Breast epithelium (tissue), 4 donors: ENCODE measurements around the gene TADA2A. TPM values are rescaled to one million over a fixed set of nuclear protein-coding genes. Genes with fewer than 3 reads are reported as not detected.

Source experiments
- DNase-seq, 2 donors: peaks; one replicate each; pipeline ENCODE4 v3.0.0-alpha.2; 2019; ENCODE audit warnings: low spot score in 2 of 2
- H3K27ac ChIP-seq, 2 donors: fragments of 200-600 bp; sonication (generic) in 1 of 2; one replicate each; pipeline ENCODE4 v1.5.1; 2016 to 2019; ENCODE audit warnings: mild to moderate bottlenecking in 1 of 2
- H3K27me3 ChIP-seq, 2 donors: fragments of 200-600 bp; sonication (generic) in 1 of 2; one replicate each; pipeline versions ENCODE4 v1.5.1 to v1.6.0; 2017 to 2019; ENCODE audit warnings: control low read depth in 1 of 2, mild to moderate bottlenecking in 1 of 2
- H3K36me3 ChIP-seq: fragments of 200-600 bp; one replicate; pipeline ENCODE4 v1.5.1; 2019
- H3K4me1 ChIP-seq, 2 donors: fragments of 200-600 bp; sonication (generic); one replicate each; pipeline ENCODE4 v1.5.1; 2016 to 2019; ENCODE audit warnings: control low read depth in 1 of 2
- H3K4me3 ChIP-seq, 3 donors: fragments of 200-600 bp; sonication (generic); 1 replicate in 2 of 3; 2 replicates in 1 of 3; pipeline ENCODE4 v1.5.1; 2016 to 2019; ENCODE audit warnings: mild to moderate bottlenecking in 3 of 3, moderate library complexity in 2 of 3
- H3K9me3 ChIP-seq, 2 donors: fragments of 200-600 bp; sonication (generic) in 1 of 2; one replicate each; pipeline ENCODE4 v1.5.1; 2016 to 2019; ENCODE audit warnings: control low read depth in 1 of 2
- POLR2A ChIP-seq: fragments of 450-650 bp; IDR thresholded peaks from one replicate; pipeline ENCODE4 v1.6.1; 2016; ENCODE audit warnings: antibody characterized with exemption, mild to moderate bottlenecking, moderate library complexity
- POLR2AphosphoS5 ChIP-seq, 3 donors: sonication (generic); formaldehyde crosslinking; IDR thresholded peaks; one replicate each; pipeline ENCODE4 v1.6.1; 2017; ENCODE audit warnings: antibody characterized with exemption in 3 of 3
- intact Hi-C: fragments of 100-400 bp; cut with DNase I; formaldehyde crosslinking; loops from one replicate; pipeline ENCODE4 v1.15.1; 2023; ENCODE audit warnings: low total_unique reads
- total RNA-seq, 3 donors: library from RNA; depleted of rRNA; stranded (reverse); fragments of >200 nt; gene quantifications; one replicate each; pipeline ENCODE4 v1.1.0, GENCODE V29; 2016
- TF ChIP-seq, protein P1 (sequence below), 3 donors: fragments of 450-650 bp; IDR thresholded peaks; one replicate each; pipeline ENCODE4 v1.5.1; 2016 to 2017; ENCODE audit warnings: antibody characterized with exemption in 3 of 3, mild to moderate bottlenecking in 3 of 3, moderate library complexity in 3 of 3

The TADA2A gene
- total RNA-seq, 3 donors from 2014 or later = 14.7 to 36.1 (median 26.3) TPM

DNA sequence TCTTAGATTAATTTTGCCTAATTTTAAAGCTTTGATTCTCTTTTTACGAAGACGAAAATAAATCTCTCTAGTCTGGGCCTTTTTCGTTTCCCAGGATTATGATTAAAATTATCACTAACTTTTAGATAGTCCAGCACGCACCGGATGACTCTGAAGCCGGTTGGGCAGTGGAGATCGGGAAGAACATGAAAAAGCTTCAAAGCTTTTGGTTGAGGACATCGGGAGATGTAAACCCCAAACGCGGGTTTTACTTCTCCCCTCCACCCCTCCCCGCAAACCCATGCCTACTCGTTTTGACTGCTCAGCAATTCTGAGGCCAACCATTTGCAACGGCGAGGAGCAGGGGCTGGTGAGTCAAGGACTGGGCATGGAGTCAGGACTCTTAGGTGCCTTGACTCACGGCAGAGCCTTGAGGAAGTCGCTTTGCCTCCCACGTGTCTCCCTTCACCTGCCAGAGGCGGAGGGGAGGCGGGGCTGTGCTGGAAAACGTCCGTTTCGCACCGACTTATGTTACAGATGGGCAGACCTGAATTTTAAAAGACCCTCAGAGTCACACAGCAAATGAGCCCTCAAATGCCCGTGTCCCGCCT, 82.0 kb downstream of the TADA2A start:
- Histone ChIP-seq H3K36me3 (no peaks in the 10 kb centered on the region), H3K4me1 (no peaks in the 10 kb centered on the region), H3K9me3 (no peaks in the 10 kb centered on the region), H3K4me3 (peak overlapping the region; percentile 83 to 90 (median 88)), H3K27me3 (no peaks in the 10 kb centered on the region), H3K27ac (peak overlapping the region; percentile 97 to 98)
- intact Hi-C loops = loop anchor here (5.0 kb wide), 1 partner anchor 76 kb away; no protein-coding TSS in a partner anchor
- TF ChIP-seq POLR2AphosphoS5 (IDR thresholded peaks at IDR 0.05) = peak in 2 of 3 donors; percentile 63 to 73
- TF ChIP-seq, protein P1, sequence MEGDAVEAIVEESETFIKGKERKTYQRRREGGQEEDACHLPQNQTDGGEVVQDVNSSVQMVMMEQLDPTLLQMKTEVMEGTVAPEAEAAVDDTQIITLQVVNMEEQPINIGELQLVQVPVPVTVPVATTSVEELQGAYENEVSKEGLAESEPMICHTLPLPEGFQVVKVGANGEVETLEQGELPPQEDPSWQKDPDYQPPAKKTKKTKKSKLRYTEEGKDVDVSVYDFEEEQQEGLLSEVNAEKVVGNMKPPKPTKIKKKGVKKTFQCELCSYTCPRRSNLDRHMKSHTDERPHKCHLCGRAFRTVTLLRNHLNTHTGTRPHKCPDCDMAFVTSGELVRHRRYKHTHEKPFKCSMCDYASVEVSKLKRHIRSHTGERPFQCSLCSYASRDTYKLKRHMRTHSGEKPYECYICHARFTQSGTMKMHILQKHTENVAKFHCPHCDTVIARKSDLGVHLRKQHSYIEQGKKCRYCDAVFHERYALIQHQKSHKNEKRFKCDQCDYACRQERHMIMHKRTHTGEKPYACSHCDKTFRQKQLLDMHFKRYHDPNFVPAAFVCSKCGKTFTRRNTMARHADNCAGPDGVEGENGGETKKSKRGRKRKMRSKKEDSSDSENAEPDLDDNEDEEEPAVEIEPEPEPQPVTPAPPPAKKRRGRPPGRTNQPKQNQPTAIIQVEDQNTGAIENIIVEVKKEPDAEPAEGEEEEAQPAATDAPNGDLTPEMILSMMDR (IDR thresholded peaks at IDR 0.05) = no peak
- no peak for TF ChIP-seq POLR2A
- peak; percentile 83 to 91 for DNase-seq

- no peaks in the 10 kb centered on the region for H3K4me1 ChIP-seq
- intact Hi-C loops = loop anchor here (5.0 kb wide), 1 partner anchor 77 kb away; no protein-coding TSS in a partner anchor
- H3K9me3 ChIP-seq = no peaks in the 10 kb centered on the region
- peak; percentile 16 for TF ChIP-seq POLR2A
- TF ChIP-seq, protein P1 (IDR thresholded peaks at IDR 0.05) = no peak
- TF ChIP-seq POLR2AphosphoS5 (IDR thresholded peaks at IDR 0.05) = peak in 1 of 3 donors; percentile 81
- H3K36me3 ChIP-seq = no peaks in the 10 kb centered on the region
- H3K4me3 ChIP-seq = peak within 1 kb of the TSS; percentile 83 to 90 (median 88)
- DNase-seq = peak; percentile 65 to 74
- no peaks in the 10 kb centered on the region for H3K27me3 ChIP-seq
- H3K27ac ChIP-seq = peak within 1 kb of the TSS; percentile 97 to 98
Observed at GRCh38 chr17:37489197-37490001, 82.7 kb downstream of the TADA2A start, which contains the start of gene DUSP14. TSS of gene DUSP14 (plus strand) at chr17:37489891. CDS start at chr17:37512273, 22,382 bp downstream.

GRCh38 chr17:37490022-37490587, 83.4 kb downstream of the TADA2A start:
- intact Hi-C loops = no loop called here

DNA sequence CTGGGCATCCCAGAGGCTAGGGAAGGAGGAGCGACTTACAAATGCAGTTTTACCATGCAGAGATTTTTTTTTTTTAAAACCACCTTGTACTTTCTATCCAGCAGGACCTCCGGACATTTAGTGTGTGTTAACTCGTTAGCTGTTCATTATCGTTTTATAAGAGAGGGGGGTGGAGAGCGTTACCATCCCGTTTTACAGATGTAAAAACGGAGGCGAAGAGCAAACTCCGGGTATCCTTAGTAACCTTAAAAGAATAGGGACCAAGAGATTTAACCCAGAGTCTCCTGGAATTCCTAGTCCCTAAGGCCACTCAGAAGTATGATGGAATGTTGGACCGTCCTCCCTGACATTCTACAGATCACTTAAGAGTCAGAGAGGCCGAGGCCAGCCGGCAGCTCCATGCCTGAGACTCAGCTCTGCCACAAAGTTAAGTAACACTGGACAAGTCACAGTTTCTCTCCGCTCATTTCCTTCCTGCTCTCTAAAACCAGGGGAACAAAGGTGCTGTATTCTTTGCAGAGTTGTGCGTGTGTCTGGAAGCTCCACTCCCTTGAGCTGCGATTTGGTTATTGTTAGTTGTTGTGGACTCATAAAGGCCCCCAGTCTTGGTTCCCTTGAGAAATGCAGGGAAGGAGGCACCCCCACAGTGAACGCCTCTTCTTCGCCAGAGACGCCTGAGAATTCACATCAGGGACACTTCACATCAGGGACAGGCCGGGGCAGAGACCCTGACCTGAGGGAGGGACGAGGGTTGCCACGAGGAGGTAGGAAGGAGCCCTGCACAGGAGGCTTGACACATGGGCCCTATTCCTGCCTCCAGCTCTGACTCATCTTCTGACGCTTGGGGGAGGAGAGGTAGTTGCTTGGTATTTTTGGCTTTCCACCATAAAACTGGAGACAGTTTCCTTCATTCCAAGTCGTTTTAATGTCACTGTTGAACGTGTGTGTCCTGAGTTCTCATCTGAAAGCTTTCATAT, 84.2 kb downstream of the TADA2A start:
- H3K36me3 ChIP-seq = no peaks in the 10 kb centered on the region
- peak overlapping the region; percentile 83 to 90 (median 88) for H3K4me3 ChIP-seq
- H3K27me3 ChIP-seq = no peaks in the 10 kb centered on the region
- intact Hi-C loops = no loop called here
- no peaks in the 10 kb centered on the region for H3K4me1 ChIP-seq
- DNase-seq = peak in 1 of 2 donors; percentile 75
- peak overlapping the region; percentile 97 to 98 for H3K27ac ChIP-seq
- TF ChIP-seq POLR2AphosphoS5 (IDR thresholded peaks at IDR 0.05) (peak in 2 of 3 donors; percentile 23 to 65), POLR2A (no peak)
- TF ChIP-seq, protein P1 (IDR thresholded peaks at IDR 0.05) = no peak
- no peaks in the 10 kb centered on the region for H3K9me3 ChIP-seq

More at GRCh38 chr17:37490022-37490587, 83.4 kb downstream of the TADA2A start:
- H3K4me1 ChIP-seq = no peaks in the 10 kb centered on the region
- H3K4me3 ChIP-seq = peak overlapping the region; percentile 83 to 90 (median 88)
- H3K36me3 ChIP-seq = no peaks in the 10 kb centered on the region
- H3K27me3 ChIP-seq = no peaks in the 10 kb centered on the region
- H3K27ac ChIP-seq = peak overlapping the region; percentile 97 to 98
- TF ChIP-seq POLR2A (no peak), POLR2AphosphoS5 (IDR thresholded peaks at IDR 0.05) (peak in 1 of 3 donors; percentile 26)
- TF ChIP-seq, protein P1 (IDR thresholded peaks at IDR 0.05) = peak in 1 of 3 donors; percentile 29
- peak; percentile 70 to 75 for DNase-seq
- H3K9me3 ChIP-seq = no peaks in the 10 kb centered on the region
